LoVo (cell line): Measurements from ENCODE around the gene ZBTB26.
"Not testable (repeated sequence)": the region's sequence is repeated elsewhere in the genome, so short reads cannot be mapped to it uniquely, and the experiment has no call there.

Experiments used
- DNase-seq: peaks from one replicate; pipeline ENCODE4 v3.0.0-alpha.2; 2016; ENCODE audit warnings: low spot score

Gene ZBTB26

DNA sequence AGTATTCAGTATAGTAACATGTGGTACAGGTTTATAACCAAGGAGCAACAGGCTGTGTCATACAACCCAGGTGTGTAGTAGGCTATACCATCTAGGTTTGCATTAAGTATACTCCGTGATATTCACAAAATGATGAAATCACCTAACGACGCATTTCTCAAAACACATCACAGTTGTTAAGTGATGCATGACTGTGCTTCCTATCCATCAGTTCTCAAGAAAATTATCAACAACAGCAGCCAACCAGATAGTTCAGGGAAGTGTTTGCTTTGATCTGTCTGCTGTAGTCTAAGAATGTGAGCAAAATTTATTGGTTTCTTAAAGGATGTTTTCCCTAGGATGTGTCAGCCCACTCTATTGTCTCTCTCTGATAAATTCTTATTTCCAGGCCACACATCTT, 7.4 kb downstream of the ZBTB26 start:
- DNase-seq = no peak

DNA sequence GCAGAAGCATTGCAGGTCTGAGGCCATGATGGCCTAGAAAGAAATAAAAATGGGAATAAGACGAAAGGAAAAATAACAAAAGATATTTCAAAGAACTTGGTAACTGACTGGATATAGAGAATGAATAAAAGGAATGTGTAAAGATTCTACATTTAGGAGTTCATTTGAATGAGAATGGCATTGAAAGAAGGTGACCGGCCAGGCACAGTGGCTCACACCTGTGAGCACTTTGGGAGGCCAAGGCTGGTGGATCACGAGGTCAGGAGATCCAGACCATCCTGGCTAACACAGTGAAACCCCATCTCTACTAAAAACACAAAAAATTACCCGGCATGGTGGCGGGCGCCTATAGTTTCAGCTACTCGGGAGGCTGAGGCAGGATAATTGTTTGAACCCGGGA, 8.6 kb downstream of the ZBTB26 start:
- DNase-seq = no peak

DNA sequence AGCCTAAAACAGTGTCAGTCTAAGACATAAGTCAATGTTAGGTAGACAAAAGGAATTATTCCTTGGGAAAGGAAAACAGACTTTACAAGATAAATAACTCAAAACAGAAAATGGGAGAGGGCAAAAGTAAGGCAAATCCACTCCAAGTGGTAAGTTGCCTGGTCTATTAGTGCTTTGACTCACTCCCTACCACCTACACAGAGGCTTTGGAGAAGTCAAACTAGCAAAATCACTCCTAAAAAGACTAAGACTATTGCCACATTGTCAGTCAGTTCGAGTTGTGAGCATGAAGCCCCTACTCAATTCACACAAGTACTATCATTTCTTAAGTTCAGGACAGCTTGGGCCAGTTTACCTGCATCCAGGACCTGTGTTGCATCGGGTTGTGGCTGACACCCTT, 13.0 kb downstream of the ZBTB26 start:
- no peak for DNase-seq

DNA sequence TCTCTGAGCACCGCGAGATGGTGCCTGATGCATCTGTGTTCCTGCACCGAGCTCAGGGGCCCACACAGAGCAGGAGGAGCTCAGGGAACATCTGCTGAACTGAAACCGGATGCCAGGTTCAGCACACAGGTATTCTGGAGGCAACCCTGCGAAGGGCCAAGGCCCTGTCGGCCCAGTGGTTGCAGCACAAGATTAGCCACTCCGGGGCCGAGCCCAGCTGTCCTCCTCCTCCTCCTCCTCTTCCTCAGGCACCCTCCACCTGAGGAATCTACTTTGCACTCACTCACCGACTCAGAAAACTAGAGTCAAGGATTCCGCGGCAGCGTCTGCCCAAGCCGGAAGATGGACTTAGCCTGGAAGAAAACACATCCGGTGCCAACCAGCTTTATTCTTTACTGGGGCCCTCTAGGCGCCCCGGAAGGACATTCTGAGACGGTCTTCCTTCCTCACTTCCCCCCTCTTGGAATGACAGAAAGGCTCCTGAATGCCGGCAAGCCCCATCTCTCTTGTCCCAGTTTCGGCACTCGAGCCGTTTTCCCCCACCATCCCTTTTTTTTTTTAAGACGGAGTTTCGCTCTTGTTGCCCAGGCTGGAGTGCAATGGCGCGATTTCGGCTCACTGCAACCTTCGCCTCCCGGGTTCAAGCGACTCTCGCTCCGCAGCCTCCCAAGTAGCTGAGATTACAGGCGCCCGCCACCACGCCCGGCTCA, 18.2 kb downstream of the ZBTB26 start, which contains the start of gene ZBTB6:
Gene ZBTB6, minus strand, starts transcription at position 360 of the 710 bp plus-strand sequence. CDS start 1,251 bp downstream, outside the sequence.
- DNase-seq = peak; percentile 86

DNA sequence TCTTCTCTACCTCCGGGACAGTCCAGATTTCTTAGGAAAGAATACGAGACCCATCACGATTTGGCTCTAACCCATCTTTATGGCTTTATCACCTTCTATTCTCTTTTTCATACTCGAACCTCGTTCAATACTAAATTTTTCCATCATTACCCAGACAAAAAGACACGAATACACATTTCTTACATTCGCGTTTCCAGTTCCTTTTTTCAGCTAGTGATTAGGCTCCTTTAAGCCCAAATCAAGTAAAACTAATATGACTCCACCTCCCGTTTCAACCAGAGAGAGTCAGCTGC, 18.7 kb downstream of the ZBTB26 start:
- DNase-seq = no peak

DNA sequence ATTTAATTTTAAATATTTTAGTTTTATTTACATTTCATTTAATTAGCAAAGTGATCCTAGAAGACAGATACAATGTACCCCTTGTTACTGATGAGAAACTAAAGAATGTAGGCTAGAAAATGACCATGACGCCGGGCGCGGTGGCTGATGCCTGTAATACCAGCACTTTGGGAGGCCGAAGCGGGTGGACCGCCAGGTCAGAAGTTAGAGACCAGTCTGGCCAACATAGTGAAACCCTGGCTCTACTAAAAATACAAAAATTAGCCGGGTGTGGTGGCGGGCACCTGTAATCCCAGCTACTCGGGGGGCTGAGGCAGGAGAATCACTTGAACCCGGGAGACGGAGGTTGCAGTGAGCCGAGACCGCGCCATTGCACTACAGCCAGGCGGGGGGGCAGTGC, 25.2 kb downstream of the ZBTB26 start:
- not testable (repeated sequence) for DNase-seq

DNA sequence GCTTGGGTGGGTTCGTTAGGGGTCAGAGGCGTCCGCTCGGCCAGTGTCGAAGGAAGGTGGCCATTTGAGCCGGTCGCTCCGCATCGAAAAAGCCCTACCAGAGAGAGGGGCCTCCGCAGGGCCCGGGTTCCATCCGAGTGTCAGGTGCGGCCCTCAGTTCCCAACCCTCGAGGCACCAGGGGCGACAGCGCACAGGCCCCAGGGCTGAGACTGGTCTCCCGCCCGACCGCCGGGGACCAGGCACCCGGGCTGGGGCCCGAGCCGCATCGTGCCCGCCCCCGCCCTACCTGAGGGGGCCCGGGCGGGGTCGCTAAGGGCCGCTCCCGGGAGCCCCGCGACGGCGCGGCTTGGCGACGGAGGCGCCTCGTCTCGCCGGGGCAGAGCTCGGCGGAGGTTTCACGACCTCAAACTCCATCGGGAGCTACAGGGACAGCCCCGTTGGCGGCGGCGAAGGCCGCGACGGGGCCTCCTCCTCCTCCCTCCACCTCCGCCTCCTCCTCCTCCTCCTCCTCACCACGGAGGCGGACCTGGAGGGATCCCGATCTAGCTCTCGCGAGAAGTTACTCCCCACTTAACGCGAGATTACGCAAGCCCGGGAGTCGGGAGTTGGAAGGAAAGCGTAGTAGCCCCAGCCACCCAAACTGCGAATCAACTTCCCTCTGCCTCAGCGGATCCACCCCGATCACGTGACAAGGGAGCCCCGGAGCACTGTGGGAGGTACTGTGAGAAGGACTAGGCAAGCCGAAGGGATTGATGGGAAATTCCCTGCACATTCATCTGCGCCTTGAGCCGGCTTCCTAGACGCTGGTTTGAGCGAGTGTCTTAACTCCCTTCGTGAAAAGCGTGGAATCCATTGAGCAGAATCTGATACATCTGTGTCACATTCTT, 26.2 kb downstream of the ZBTB26 start, which contains the start of gene RC3H2:
Gene RC3H2, minus strand, starts transcription at position 537 of the 888 bp plus-strand sequence. CDS start 7,850 bp downstream, outside the sequence.
- DNase-seq = peak; percentile 100

DNA sequence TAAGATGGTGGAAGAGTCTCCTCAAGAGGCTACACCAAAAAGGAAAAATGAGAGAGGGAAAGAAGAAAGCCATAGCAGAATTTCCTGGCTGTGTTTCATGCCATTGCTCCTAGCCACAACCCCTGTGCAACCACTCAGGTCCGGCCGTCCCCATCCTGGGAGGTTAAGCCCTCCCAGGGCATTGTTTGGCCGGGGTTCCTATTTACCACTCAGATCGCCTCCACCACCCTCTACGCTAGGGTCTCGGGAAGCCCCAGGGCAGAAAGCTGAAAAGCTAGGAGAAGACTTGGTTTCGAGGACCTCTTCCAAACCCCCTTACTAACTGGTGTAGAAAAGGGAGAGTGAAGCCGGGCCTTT, 26.9 kb downstream of the ZBTB26 start:
- DNase-seq = peak; percentile 17

DNA sequence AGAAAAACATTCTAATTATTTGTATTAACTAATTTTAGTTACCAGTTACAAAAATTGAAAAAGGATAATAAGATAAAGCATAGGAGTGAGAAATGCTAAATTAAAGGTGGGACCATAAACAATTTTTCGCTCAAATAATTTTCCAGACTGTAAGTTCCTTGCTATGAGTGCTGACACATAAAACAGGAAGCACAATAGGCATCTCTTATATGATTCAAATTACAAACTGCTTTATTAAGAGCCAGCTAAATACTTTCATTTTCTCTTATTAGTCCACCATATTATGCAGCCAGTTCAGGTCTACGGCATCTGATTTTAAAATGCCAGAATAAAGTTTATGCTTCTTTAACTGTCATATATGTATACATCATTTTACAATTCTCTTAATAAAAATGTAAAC, 30.5 kb downstream of the ZBTB26 start:
- DNase-seq = no peak

DNA sequence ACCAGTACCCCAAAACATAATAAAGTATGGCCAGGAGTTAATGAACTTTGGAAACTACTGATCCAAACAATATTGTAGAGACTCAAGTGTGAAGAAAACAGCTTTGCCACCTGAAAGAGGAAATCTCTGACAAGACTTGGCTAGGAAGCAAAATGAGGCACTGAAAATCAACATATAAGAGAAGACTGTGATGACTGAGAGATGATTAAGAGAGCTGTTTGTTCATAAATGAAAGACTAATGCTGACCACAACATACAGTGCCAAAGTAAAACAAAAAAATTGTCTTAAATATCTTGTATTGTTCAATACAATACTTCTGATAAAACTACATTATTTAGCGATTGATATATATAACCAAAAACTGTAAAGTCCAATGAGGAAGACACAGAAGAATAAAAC, 33.3 kb downstream of the ZBTB26 start:
- DNase-seq = no peak

DNA sequence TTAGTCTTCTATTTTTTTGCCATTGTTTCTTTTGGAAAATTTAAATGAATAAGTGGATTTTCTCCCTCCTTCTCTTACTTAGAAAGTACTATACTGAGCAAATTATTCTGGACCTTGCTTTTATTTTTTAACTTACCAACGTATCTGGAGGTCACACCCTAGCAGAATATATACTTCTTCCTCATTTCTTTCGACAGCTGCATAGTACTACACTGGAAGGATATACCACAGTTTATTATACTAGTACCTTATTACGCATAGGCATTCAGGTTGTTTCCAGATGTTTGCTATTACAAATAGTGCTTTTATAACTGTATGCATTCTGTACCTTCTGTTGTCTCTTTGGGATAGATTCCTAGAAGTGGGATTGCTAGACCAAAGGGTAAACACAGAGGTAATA, 42.8 kb downstream of the ZBTB26 start:
- no peak for DNase-seq

DNA sequence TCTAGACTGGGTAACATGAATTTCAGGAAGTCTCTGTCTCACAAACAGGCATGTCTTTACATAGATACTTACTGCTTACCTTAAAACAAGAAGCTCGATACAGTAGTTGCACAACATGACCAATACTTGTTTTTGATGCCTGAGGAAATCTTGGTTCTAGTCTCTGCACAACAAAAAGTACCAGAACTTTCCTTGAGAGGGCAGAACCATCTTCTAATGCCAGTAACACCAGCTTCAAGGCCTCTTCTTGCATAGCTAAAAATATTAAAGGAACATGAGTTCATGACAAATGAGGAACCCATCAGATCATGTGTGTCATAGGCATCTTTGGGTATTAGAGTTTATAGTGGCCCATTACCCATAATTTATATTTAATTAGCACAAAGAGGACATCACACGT, 48.2 kb downstream of the ZBTB26 start:
- DNase-seq = no peak

DNA sequence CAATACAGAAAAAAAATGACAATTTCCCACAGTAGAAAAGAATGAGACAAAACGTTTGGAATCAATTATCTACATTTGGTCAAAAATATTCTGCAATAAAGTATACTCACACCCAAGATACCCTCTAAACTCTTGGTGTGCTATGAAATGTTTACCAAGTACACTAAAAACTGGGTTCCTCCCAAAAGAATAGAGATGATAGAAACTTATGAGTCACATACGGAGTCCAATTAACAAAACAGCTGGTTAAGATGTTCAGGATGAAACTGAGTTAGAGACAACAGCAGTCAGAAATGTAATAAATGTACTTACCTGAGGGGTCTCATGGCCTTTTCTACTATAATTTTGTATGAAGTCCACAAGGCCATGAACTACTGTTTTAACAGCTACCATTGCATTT, 51.9 kb downstream of the ZBTB26 start:
- DNase-seq = no peak

DNA sequence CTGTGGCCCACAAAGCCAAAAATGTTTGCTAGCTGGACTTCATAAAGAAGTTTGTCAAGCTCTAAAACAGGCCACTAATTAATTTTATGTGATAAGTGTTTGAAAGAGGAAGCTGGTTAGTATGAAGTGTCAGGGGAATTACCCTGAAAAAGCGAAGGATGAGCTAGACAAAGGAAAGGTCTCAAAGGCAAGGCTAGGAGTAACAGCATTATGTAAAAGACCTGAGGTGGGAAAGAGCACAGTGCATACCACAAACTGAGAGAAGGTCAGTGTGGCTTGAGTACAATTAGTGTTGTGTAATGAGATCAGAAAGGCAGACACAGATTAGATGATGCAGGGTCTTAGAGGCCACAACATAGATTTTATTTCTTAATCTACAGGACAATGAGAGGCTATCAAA, 55.8 kb downstream of the ZBTB26 start:
- no peak for DNase-seq

DNA sequence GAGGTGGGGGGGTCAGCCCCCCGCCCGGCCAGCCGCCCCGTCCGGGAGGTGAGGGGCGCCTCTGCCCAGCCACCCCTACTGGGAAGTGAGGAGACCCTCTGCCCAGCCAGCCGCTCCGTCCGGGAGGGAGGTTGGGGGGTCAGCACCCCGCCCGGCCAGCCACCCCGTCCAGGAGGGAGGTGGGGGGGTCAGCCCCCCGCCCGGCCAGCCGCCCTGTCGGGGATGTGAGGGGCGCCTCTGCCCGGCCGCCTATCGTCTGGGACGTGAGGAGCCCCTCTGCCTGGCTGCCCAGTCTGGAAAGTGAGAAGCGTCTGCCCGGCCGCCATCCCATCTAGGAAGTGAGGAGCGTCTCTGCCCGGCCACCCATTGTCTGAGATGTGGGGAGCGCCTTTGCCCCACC, 64.0 kb downstream of the ZBTB26 start:
- DNase-seq = not testable (repeated sequence)

DNA sequence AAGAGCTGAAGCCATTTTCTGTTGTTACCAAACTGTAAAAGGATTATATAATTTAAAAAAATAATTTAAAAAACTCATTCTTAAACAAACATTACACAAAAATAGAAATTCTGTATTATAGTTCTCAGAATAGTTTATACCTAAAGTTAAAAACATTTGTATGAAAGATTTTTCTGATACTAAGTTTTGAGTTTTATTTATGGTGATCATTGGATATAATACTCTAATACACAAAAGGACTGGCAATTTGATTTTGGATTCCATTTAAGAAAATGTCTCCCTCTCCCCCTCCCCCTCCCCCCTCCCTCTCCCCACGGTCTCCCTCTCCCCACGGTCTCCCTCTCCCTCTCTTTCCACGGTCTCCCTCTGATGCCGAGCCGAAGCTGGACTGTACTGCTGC, 65.2 kb downstream of the ZBTB26 start:
- DNase-seq = no peak
